Endothelial cell of umbilical vein (primary cell): Measurements from ENCODE around the gene FOSL2. TPM values are rescaled to one million over a fixed set of nuclear protein-coding genes. Genes with fewer than 3 reads are reported as not detected.

Source experiments
- BruUV-seq: library from RNA; stranded (reverse); fragments of 400-500 nt; replicated peaks from 2 replicates; lab custom pipeline; 2021; lab: Mats Ljungman, UMichigan
- CTCF ChIA-PET: fragments of 300-600, 350-600 bp; sonication (Branson Sonifier 250); formaldehyde crosslinking; loops from one replicate; lab custom pipeline; 2021; ENCODE audit warnings: antibody characterized with exemption, inconsistent platforms; lab: Charles Lee
- POLR2A ChIA-PET: fragments of 300-600, 350-600 bp; sonication (Branson Sonifier 250); formaldehyde crosslinking; loops from one replicate; lab custom pipeline; 2021; ENCODE audit warnings: antibody characterized with exemption, inconsistent platforms; lab: Charles Lee
- DNase-seq: peaks from one replicate; pipeline ENCODE4 v3.0.0-alpha.2; 2011; ENCODE audit warnings: low read depth, low spot score
- FAIRE-seq: peaks from 2 replicates; lab custom pipeline; 2011; peaks lifted over from hg19 to GRCh38; lab: Jason Lieb, UNC
- H2AFZ ChIP-seq: 2 replicates; pipeline ENCODE4 v1.6.0; 2012; ENCODE audit warnings: low read depth, low read length, control low read depth, inconsistent platforms
- H3K27ac ChIP-seq: 2 replicates; pipeline ENCODE4 v1.5.1; 2011; ENCODE audit warnings: low read depth, mild to moderate bottlenecking, control low read depth, low read length, moderate library complexity; ENCODE audit not compliant: insufficient read depth
- H3K27me3 ChIP-seq, 2 experiments: 2 replicates each; pipeline versions ENCODE4 v1.6.0 to v1.6.1; 2011; ENCODE audit warnings: low read length in 2 of 2, mixed read lengths in 1 of 2; ENCODE audit not compliant: control insufficient read depth in 2 of 2, insufficient read depth in 2 of 2
- H3K36me3 ChIP-seq, 2 experiments: 2 replicates in 1 of 2; 3 replicates in 1 of 2; pipeline ENCODE4 v1.5.1; 2011; ENCODE audit warnings: low read length in 2 of 2, mild to moderate bottlenecking in 1 of 2, moderate library complexity in 1 of 2; ENCODE audit not compliant: control insufficient read depth in 2 of 2, insufficient read depth in 2 of 2; ENCODE audit errors: extremely low read depth in 1 of 2
- H3K4me1 ChIP-seq: 3 replicates; pipeline ENCODE4 v1.5.1; 2011; ENCODE audit warnings: mild to moderate bottlenecking, low read length; ENCODE audit not compliant: control insufficient read depth, insufficient read depth; ENCODE audit errors: extremely low read depth
- H3K4me2 ChIP-seq: 2 replicates; pipeline ENCODE4 v1.6.1; 2011; ENCODE audit warnings: low read length, control low read depth, mixed read lengths; ENCODE audit not compliant: insufficient read depth
- H3K4me3 ChIP-seq, 3 experiments: fragments of 200-600 bp in 1 of 3; sonication (generic), shearing (Covaris generic) in 1 of 3; replicated peaks in 1 of 3; 2 replicates each; pipeline ENCODE4 v1.5.1; 2011 to 2016; ENCODE audit warnings: control low read depth in 3 of 3, low read length in 3 of 3, mild to moderate bottlenecking in 2 of 3, inconsistent platforms in 1 of 3, low read depth in 1 of 3, moderate library complexity in 1 of 3; ENCODE audit not compliant: insufficient read depth in 1 of 3
- H3K79me2 ChIP-seq: 2 replicates; pipeline ENCODE4 v1.6.0; 2012; ENCODE audit warnings: low read length, inconsistent platforms; ENCODE audit not compliant: control insufficient read depth, insufficient read depth
- H3K9ac ChIP-seq: replicated peaks from 2 replicates; pipeline ENCODE3; 2011; ENCODE audit warnings: low read length, control low read depth; ENCODE audit not compliant: insufficient read depth; ENCODE audit errors: extremely low read depth
- H3K9me1 ChIP-seq: replicated peaks from 3 replicates; pipeline ENCODE4 v1.6.0; 2011; ENCODE audit warnings: mild to moderate bottlenecking, low read length; ENCODE audit not compliant: control insufficient read depth, insufficient read depth; ENCODE audit errors: extremely low read depth
- H3K9me3 ChIP-seq: replicated peaks from 2 replicates; pipeline ENCODE4 v1.5.1; 2012; ENCODE audit warnings: low read length, inconsistent platforms; ENCODE audit not compliant: control insufficient read depth, insufficient read depth
- H4K20me1 ChIP-seq: replicated peaks from 2 replicates; pipeline ENCODE3; 2011; ENCODE audit warnings: mild to moderate bottlenecking, low read length; ENCODE audit not compliant: control insufficient read depth, insufficient read depth; ENCODE audit errors: extremely low read depth
- EZH2 ChIP-seq: IDR thresholded peaks from 2 replicates; pipeline ENCODE4 v1.6.1; 2012; ENCODE audit warnings: borderline replicate concordance, low read depth, mild to moderate bottlenecking, moderate library complexity, low read length, inconsistent platforms; ENCODE audit not compliant: severe bottlenecking
- FOS ChIP-seq: IDR thresholded peaks from 2 replicates; pipeline ENCODE4 v1.6.1; 2011; ENCODE audit warnings: mild to moderate bottlenecking, low read length, moderate library complexity, borderline replicate concordance; ENCODE audit not compliant: insufficient read depth
- GATA2 ChIP-seq: IDR thresholded peaks from 2 replicates; pipeline ENCODE4 v1.7.0; 2011; ENCODE audit warnings: low read depth, mild to moderate bottlenecking, moderate library complexity, mixed read lengths, low read length; ENCODE audit not compliant: insufficient read length, insufficient read depth
- JUN ChIP-seq: IDR thresholded peaks from 2 replicates; pipeline ENCODE4 v1.6.1; 2011; ENCODE audit warnings: borderline replicate concordance, low read depth; ENCODE audit not compliant: insufficient read length, insufficient read depth
- MYC ChIP-seq: IDR thresholded peaks from one replicate; pipeline ENCODE4 v1.6.1; 2011; ENCODE audit warnings: mild to moderate bottlenecking, low read depth, low read length
- POLR2A ChIP-seq: IDR thresholded peaks from 2 replicates; pipeline ENCODE4 v1.6.1; 2012; ENCODE audit warnings: low read depth, mild to moderate bottlenecking, control low read depth, low read length
- POLR2AphosphoS5 ChIP-seq: IDR thresholded peaks from 2 replicates; pipeline ENCODE4 v1.6.1; 2012; ENCODE audit warnings: low read depth, mild to moderate bottlenecking, control low read depth, low read length, moderate library complexity; ENCODE audit not compliant: insufficient read depth
- dilution Hi-C: fragments of 300-500 bp; cut with MboI; formaldehyde crosslinking; loops from one replicate; pipeline ENCODE4 v1.15.0; 2019; ENCODE audit warnings: low sequenced_read_pairs; ENCODE audit not compliant: extremely low pct_ligation_motif_present
- intact Hi-C: fragments of 100-400 bp; cut with micrococcal nuclease; formaldehyde crosslinking; loops from one replicate; pipeline ENCODE4 v1.10.0; 2022
- polyA plus RNA-seq, 4 experiments: library from polyadenylated mRNA; depleted of rRNA in 3 of 4; stranded (reverse) in 3 of 4; unstranded in 1 of 4; fragments of >200 nt; gene quantifications; 2 replicates each; pipeline versions ENCODE4 v1.2.1 to v1.2.3, GENCODE V29; 2011 to 2012; ENCODE audit warnings: missing spikeins in 1 of 4
- total RNA-seq: library from RNA; stranded (reverse); gene quantifications from 2 replicates; pipeline ENCODE4 v1.2.3, GENCODE V29; 2021
- TF ChIP-seq, protein P1 (sequence below), 2 donors: IDR thresholded peaks; 1 replicate in 1 of 2; 2 replicates in 1 of 2; pipeline ENCODE4 v1.5.1; 2011; ENCODE audit warnings: low read length in 2 of 2, mild to moderate bottlenecking in 2 of 2, moderate library complexity in 2 of 2, control low read depth in 1 of 2, inconsistent platforms in 1 of 2, low read depth in 1 of 2; ENCODE audit not compliant: insufficient read depth in 1 of 2; ENCODE audit errors: extremely low read depth in 1 of 2
- TF ChIP-seq, protein P2 (sequence below): IDR thresholded peaks from 2 replicates; pipeline ENCODE4 v1.6.1; 2011; ENCODE audit not compliant: insufficient read depth, insufficient read length

The FOSL2 gene
- total and polyA plus RNA-seq, 2 donors (not counting 3 experiments of a cell fraction or from before 2014, with no cell fraction given), result 43.9 to 85.3 TPM

DNA sequence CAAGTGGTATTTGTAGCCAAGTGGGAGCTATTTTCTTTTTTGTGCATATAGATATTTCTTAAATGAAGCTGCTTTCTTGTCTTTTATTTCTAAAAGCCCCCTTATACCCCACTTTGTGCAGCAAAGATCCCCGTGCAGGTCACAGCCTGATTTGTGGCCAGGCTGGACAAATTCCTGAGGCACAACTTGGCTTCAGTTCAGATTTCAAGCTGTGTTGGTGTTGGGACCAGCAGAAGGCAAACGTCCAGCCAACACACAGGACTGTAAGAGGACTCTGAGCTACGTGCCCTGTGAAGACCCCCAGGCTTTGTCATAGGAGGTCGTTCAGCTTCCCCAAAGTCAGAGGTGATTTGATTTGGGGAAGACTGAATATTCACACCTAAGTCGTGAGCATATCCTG, 21.9 kb downstream of the FOSL2 start:
- no peak for TF ChIP-seq JUN
- no peak for TF ChIP-seq FOS
- peak; percentile 4 for TF ChIP-seq POLR2AphosphoS5
- Histone ChIP-seq H3K27ac (no peak overlapping the region), H3K4me2 (no peak overlapping the region), H3K36me3 (peaks cover 39 to 55% of the 10 kb centered on the region in 2 experiments), H3K9me3 (no peaks in the 10 kb centered on the region), H3K27me3 (no peaks in the 10 kb centered on the region), H3K9ac (no peak overlapping the region), H3K79me2 (peaks cover 34% of the 10 kb centered on the region), H3K4me3 (no peak overlapping the region), H4K20me1 (peaks cover 3% of the 10 kb centered on the region), H3K4me1 (peaks cover 11% of the 10 kb centered on the region), H3K9me1 (no peaks in the 10 kb centered on the region), H2AFZ (no peak overlapping the region)
- ChIA-PET POLR2A (no interaction called here), CTCF (interaction anchor here (1.4 to 1.6 kb wide), 2 partner anchors 691 to 711 kb away, joined by 4 to 5 read pairs; no protein-coding TSS in a partner anchor)
- FAIRE-seq (peak; percentile 35), DNase-seq (no peak)
- intact Hi-C loops, result no loop called here
- dilution Hi-C loops, result loop anchor here (25.0 kb wide), 1 partner anchor 677 kb away; no protein-coding TSS in a partner anchor
- no TSS peak for BruUV-seq

DNA sequence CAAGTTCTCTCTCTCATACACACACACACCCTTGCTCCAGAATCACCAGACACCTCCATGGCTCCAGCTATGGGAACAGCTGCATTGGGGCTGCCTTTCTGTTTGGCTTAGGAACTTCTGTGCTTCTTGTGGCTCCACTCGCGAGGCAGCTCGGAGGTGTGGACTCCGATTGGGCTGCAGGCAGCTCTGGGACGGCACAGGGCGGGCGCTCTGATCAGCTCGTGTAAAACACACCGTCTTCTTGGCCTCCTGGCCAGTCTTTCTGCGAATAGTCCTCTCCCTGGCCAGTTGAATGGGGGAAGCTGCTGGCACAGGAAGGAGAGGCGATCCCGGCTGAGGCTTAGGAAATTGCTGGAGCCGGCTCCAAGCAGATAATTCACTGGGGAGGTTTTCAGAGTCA, 22.4 kb downstream of the FOSL2 start:
- H3K9ac ChIP-seq, result no peak overlapping the region
- dilution Hi-C loops (loop anchor here (25.0 kb wide), 1 partner anchor 678 kb away; no protein-coding TSS in a partner anchor), intact Hi-C loops (no loop called here)
- H3K4me1 ChIP-seq, result peaks cover 6% of the 10 kb centered on the region
- H3K36me3 ChIP-seq, result peaks cover 39 to 54% of the 10 kb centered on the region in 2 experiments
- peaks cover 32% of the 10 kb centered on the region for H3K79me2 ChIP-seq
- H3K9me3 ChIP-seq, result no peaks in the 10 kb centered on the region
- no TSS peak for BruUV-seq
- H3K27me3 ChIP-seq, result no peaks in the 10 kb centered on the region
- H3K4me3 ChIP-seq, result no peak overlapping the region
- no peak overlapping the region for H3K4me2 ChIP-seq
- ChIA-PET POLR2A (no interaction called here), CTCF (interaction anchor here (1.4 to 1.6 kb wide), 2 partner anchors 692 to 711 kb away, joined by 4 to 5 read pairs; no protein-coding TSS in a partner anchor)
- no peak for FAIRE-seq
- no peak for DNase-seq
- H2AFZ ChIP-seq, result no peak overlapping the region
- no peak for TF ChIP-seq JUN
- TF ChIP-seq EZH2, result no peak
- TF ChIP-seq, protein P1, sequence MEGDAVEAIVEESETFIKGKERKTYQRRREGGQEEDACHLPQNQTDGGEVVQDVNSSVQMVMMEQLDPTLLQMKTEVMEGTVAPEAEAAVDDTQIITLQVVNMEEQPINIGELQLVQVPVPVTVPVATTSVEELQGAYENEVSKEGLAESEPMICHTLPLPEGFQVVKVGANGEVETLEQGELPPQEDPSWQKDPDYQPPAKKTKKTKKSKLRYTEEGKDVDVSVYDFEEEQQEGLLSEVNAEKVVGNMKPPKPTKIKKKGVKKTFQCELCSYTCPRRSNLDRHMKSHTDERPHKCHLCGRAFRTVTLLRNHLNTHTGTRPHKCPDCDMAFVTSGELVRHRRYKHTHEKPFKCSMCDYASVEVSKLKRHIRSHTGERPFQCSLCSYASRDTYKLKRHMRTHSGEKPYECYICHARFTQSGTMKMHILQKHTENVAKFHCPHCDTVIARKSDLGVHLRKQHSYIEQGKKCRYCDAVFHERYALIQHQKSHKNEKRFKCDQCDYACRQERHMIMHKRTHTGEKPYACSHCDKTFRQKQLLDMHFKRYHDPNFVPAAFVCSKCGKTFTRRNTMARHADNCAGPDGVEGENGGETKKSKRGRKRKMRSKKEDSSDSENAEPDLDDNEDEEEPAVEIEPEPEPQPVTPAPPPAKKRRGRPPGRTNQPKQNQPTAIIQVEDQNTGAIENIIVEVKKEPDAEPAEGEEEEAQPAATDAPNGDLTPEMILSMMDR (IDR thresholded peaks at IDR 0.05; ENCODE audit: extremely low read depth in 1 of 2, insufficient read depth in 1 of 2, low read depth in 1 of 2, low read length in 2 of 2), result no peak
- TF ChIP-seq MYC, result no peak
- TF ChIP-seq, protein P2, sequence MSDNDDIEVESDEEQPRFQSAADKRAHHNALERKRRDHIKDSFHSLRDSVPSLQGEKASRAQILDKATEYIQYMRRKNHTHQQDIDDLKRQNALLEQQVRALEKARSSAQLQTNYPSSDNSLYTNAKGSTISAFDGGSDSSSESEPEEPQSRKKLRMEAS, result no peak
- no peak for TF ChIP-seq POLR2A
- TF ChIP-seq POLR2AphosphoS5, result no peak
- TF ChIP-seq GATA2, result no peak
- TF ChIP-seq FOS, result no peak
- H3K9me1 ChIP-seq, result no peaks in the 10 kb centered on the region
- H4K20me1 ChIP-seq, result peaks cover 3% of the 10 kb centered on the region
- H3K27ac ChIP-seq, result no peak overlapping the region
